Measurements from ENCODE around the gene HGS.
"Not testable (repeated sequence)": the region's sequence is repeated elsewhere in the genome, so short reads cannot be mapped to it uniquely, and the experiment has no call there.

Gene HGS

GRCh38 chr17:81655378-81656117, 28.3 kb upstream of the HGS start:
- no peak for DNase-seq (ENCODE audit: low read depth)

GRCh38 chr17:81656118-81656743, 27.6 kb upstream of the HGS start, which contains the start of gene PDE6G:
Gene PDE6G, minus strand, starts transcription at chr17:81656542. Its CDS starts 3,237 bp downstream, at chr17:81653305.
- DNase-seq (ENCODE audit: low read depth): no peak

- DNase-seq (ENCODE audit: low read depth): no peak
Observed at GRCh38 chr17:81656835-81657234, 27.0 kb upstream of the HGS start.

- DNase-seq (ENCODE audit: low read depth): no peak
Observed at GRCh38 chr17:81659038-81659437, 24.8 kb upstream of the HGS start.

- DNase-seq (ENCODE audit: low read depth): no peak
Observed at GRCh38 chr17:81660441-81660840, 23.4 kb upstream of the HGS start.

- DNase-seq (ENCODE audit: low read depth): no peak
Observed at GRCh38 chr17:81662002-81662401, 21.8 kb upstream of the HGS start.

GRCh38 chr17:81664051-81664470, 19.8 kb upstream of the HGS start:
- DNase-seq (ENCODE audit: low read depth): no peak

- DNase-seq (ENCODE audit: low read depth): no peak
Observed at GRCh38 chr17:81665205-81666091, 18.4 kb upstream of the HGS start.

GRCh38 chr17:81666092-81666341, 17.8 kb upstream of the HGS start:
- DNase-seq (ENCODE audit: low read depth): no peak

GRCh38 chr17:81666342-81667191, 17.2 kb upstream of the HGS start, which contains the start of the genes CCDC137 and OXLD1:
Gene CCDC137, plus strand, starts transcription at chr17:81666737. Its CDS starts 30 bp downstream, at chr17:81666767.
Gene OXLD1, minus strand, starts transcription at chr17:81666605. Its CDS starts 28 bp downstream, at chr17:81666577.
- DNase-seq (ENCODE audit: low read depth): peak; percentile 84

- no peak for DNase-seq (ENCODE audit: low read depth)
Observed at GRCh38 chr17:81667754-81668153, 16.1 kb upstream of the HGS start.

- no peak for DNase-seq (ENCODE audit: low read depth)
Observed at GRCh38 chr17:81672504-81672903, 11.3 kb upstream of the HGS start.

- DNase-seq (ENCODE audit: low read depth): no peak
Observed at GRCh38 chr17:81672954-81673353, 10.9 kb upstream of the HGS start.

GRCh38 chr17:81673561-81674258, 10.1 kb upstream of the HGS start:
- no peak for DNase-seq (ENCODE audit: low read depth)

- not testable (repeated sequence) for DNase-seq (ENCODE audit: low read depth)
Observed at GRCh38 chr17:81675515-81676221, 8.1 kb upstream of the HGS start.

- DNase-seq (ENCODE audit: low read depth): no peak
Observed at GRCh38 chr17:81676906-81677305, 6.9 kb upstream of the HGS start.

- no peak for DNase-seq (ENCODE audit: low read depth)
Observed at GRCh38 chr17:81680150-81680549, 3.7 kb upstream of the HGS start.

GRCh38 chr17:81681672-81682071, 2.1 kb upstream of the HGS start:
- no peak for DNase-seq (ENCODE audit: low read depth)

- no peak for DNase-seq (ENCODE audit: low read depth)
Observed at GRCh38 chr17:81682565-81683207, 1.1 kb upstream of the HGS start.

GRCh38 chr17:81683208-81683583, 615 bp upstream of the HGS start:
- DNase-seq (ENCODE audit: low read depth): no peak
